GM21576 (cell line): Measurements from ENCODE around the gene MRPS6.

ENCODE experiments used
- ATAC-seq: cut with Tn5 transposase; IDR thresholded peaks from one replicate; pipeline ENCODE4 v1.9.1; 2021; ENCODE audit warnings: mild to moderate bottlenecking, moderate library complexity; ENCODE audit not compliant: unreplicated experiment

The MRPS6 gene

GRCh38 chr21:34065027-34065426 is 8.4 kb upstream of the MRPS6 start:
- ATAC-seq, result no peak

GRCh38 chr21:34071683-34072082 is 1.7 kb upstream of the MRPS6 start:
- no peak for ATAC-seq

GRCh38 chr21:34072145-34073031 is 990 bp upstream of the MRPS6 start:
- peak; percentile 5 for ATAC-seq

- peak; percentile 32 for ATAC-seq
These were observed 438 bp downstream of the MRPS6 start for GRCh38 chr21:34073749-34074282.

- ATAC-seq, result no peak
These were observed 1.1 kb downstream of the MRPS6 start for GRCh38 chr21:34074283-34075090.

- no peak for ATAC-seq
These were observed 1.7 kb downstream of the MRPS6 start for GRCh38 chr21:34075091-34075425.

- ATAC-seq, result no peak
These were observed 2.6 kb downstream of the MRPS6 start for GRCh38 chr21:34075760-34076660.

GRCh38 chr21:34076835-34077234 is 3.5 kb downstream of the MRPS6 start:
- no peak for ATAC-seq

GRCh38 chr21:34077888-34078287 is 4.5 kb downstream of the MRPS6 start:
- no peak for ATAC-seq

GRCh38 chr21:34078915-34079314 is 5.5 kb downstream of the MRPS6 start:
- ATAC-seq, result no peak

GRCh38 chr21:34080710-34081109 is 7.3 kb downstream of the MRPS6 start:
- no peak for ATAC-seq

GRCh38 chr21:34082769-34083168 is 9.4 kb downstream of the MRPS6 start:
- ATAC-seq, result no peak

- ATAC-seq, result no peak
These were observed 10.0 kb downstream of the MRPS6 start for GRCh38 chr21:34083357-34083756.

- ATAC-seq, result no peak
These were observed 11.8 kb downstream of the MRPS6 start for GRCh38 chr21:34085129-34085528.

GRCh38 chr21:34086887-34087306 is 13.5 kb downstream of the MRPS6 start:
- no peak for ATAC-seq

- no peak for ATAC-seq
These were observed 15.4 kb downstream of the MRPS6 start for GRCh38 chr21:34088752-34089151.

- no peak for ATAC-seq
These were observed 17.7 kb downstream of the MRPS6 start for GRCh38 chr21:34091032-34091431.

- ATAC-seq, result no peak
These were observed 18.2 kb downstream of the MRPS6 start for GRCh38 chr21:34091607-34092006.

- ATAC-seq, result no peak
These were observed 19.0 kb downstream of the MRPS6 start for GRCh38 chr21:34092262-34092921.

- no peak for ATAC-seq
These were observed 19.7 kb downstream of the MRPS6 start for GRCh38 chr21:34093083-34093482.
